Naive thymus-derived CD4-positive, alpha-beta T cell (primary cell): ENCODE measurements around the gene GRM7. TPM values are rescaled to one million over a fixed set of nuclear protein-coding genes. Genes with fewer than 3 reads are reported as not detected.

ENCODE experiments used
- ATAC-seq: fragments of 150-1000 bp; cut with Tn5 transposase; 2 replicates; pipeline ENCODE4 v1.10.0; 2021; ENCODE audit warnings: mild to moderate bottlenecking, moderate library complexity
- CTCF ChIA-PET: fragments of 350-600 bp; sonication (Branson Sonifier 250); formaldehyde crosslinking; loops from one replicate; lab custom pipeline; 2021; ENCODE audit warnings: antibody characterized with exemption; lab: Charles Lee
- POLR2A ChIA-PET: fragments of 350-600 bp; sonication (Branson Sonifier 250); formaldehyde crosslinking; loops from one replicate; lab custom pipeline; 2021; ENCODE audit warnings: antibody characterized with exemption, inconsistent platforms; lab: Charles Lee
- DNase-seq, 9 donors: peaks; one replicate each; pipeline versions ENCODE4 v3.0.0 to v3.0.0-alpha.2; 2020 to 2022; ENCODE audit warnings: mixed read lengths in 1 of 9
- H3K27ac ChIP-seq: one replicate; pipeline ENCODE4 v1.7.0; 2013; ENCODE audit warnings: mild to moderate bottlenecking, low read depth, low read length, moderate library complexity
- H3K27me3 ChIP-seq, 2 donors: one replicate each; pipeline ENCODE4 v1.7.0; 2013; ENCODE audit warnings: low read length in 2 of 2, mild to moderate bottlenecking in 2 of 2, moderate library complexity in 2 of 2; ENCODE audit not compliant: control insufficient read depth in 2 of 2, insufficient read depth in 2 of 2
- H3K36me3 ChIP-seq, 3 experiments: 1 replicate in 2 of 3; 2 replicates in 1 of 3; pipeline ENCODE4 v1.7.0; 2013; ENCODE audit warnings: low read length in 3 of 3, mild to moderate bottlenecking in 3 of 3, moderate library complexity in 1 of 3; ENCODE audit not compliant: insufficient read depth in 3 of 3, control insufficient read depth in 2 of 3
- H3K4me1 ChIP-seq, 2 donors: one replicate each; pipeline ENCODE4 v1.7.0; 2013; ENCODE audit warnings: low read length in 2 of 2, mild to moderate bottlenecking in 2 of 2, moderate library complexity in 1 of 2; ENCODE audit not compliant: control insufficient read depth in 2 of 2, insufficient read depth in 2 of 2
- H3K4me3 ChIP-seq: 2 replicates; pipeline ENCODE4 v1.7.0; 2013; ENCODE audit warnings: mild to moderate bottlenecking, low read length
- H3K9me3 ChIP-seq, 3 experiments: 1 replicate in 2 of 3; 2 replicates in 1 of 3; pipeline ENCODE4 v1.7.0; 2013; ENCODE audit warnings: low read length in 3 of 3; ENCODE audit not compliant: control insufficient read depth in 2 of 3
- H3K27ac Mint-ChIP-seq, 9 donors: one replicate each; pipeline ENCODE4 v1.8.0; 2020 to 2022; ENCODE audit warnings: mixed read lengths in 9 of 9, mild to moderate bottlenecking in 8 of 9, moderate library complexity in 5 of 9, inconsistent platforms in 2 of 9
- H3K27me3 Mint-ChIP-seq, 5 donors: one replicate each; pipeline ENCODE4 v1.8.0; 2021 to 2022; ENCODE audit warnings: mixed read lengths in 5 of 5, mild to moderate bottlenecking in 1 of 5
- H3K36me3 Mint-ChIP-seq, 5 donors: one replicate each; pipeline ENCODE4 v1.8.0; 2020 to 2022; ENCODE audit warnings: mixed read lengths in 5 of 5, mild to moderate bottlenecking in 3 of 5, inconsistent platforms in 1 of 5
- H3K4me1 Mint-ChIP-seq, 7 donors: one replicate each; pipeline ENCODE4 v1.8.0; 2020 to 2022; ENCODE audit warnings: mixed read lengths in 7 of 7, mild to moderate bottlenecking in 3 of 7, inconsistent platforms in 1 of 7
- H3K4me3 Mint-ChIP-seq, 10 donors: one replicate each; pipeline ENCODE4 v1.8.0; 2020 to 2022; ENCODE audit warnings: mild to moderate bottlenecking in 10 of 10, mixed read lengths in 10 of 10, moderate library complexity in 6 of 10, inconsistent platforms in 2 of 10
- H3K9me3 Mint-ChIP-seq, 11 donors: one replicate each; pipeline ENCODE4 v1.8.0; 2020 to 2022; ENCODE audit warnings: mixed read lengths in 11 of 11, mild to moderate bottlenecking in 4 of 11, inconsistent platforms in 1 of 11, moderate library complexity in 1 of 11
- intact Hi-C, 2 donors: fragments of 100-400 bp; cut with micrococcal nuclease; formaldehyde crosslinking; loops; one replicate each; pipeline ENCODE4 v1.15.1; 2023
- polyA plus RNA-seq, 2 donors: library from polyadenylated mRNA; unstranded; fragments of 300-500 nt; fragmentation: Illumina TruSeq; gene quantifications; one replicate each; pipeline ENCODE4 v1.2.3, GENCODE V29; 2021
- total RNA-seq, 6 experiments: library from RNA in 5 of 6; stranded (reverse) in 5 of 6; gene quantifications; 1 replicate in 5 of 6; 2 replicates in 1 of 6; pipeline ENCODE4 v1.2.3 and lab custom pipeline; 2021 to 2026

Gene GRM7
- total and polyA plus RNA-seq, 7 experiments from 2014 or later, result not detected

DNA sequence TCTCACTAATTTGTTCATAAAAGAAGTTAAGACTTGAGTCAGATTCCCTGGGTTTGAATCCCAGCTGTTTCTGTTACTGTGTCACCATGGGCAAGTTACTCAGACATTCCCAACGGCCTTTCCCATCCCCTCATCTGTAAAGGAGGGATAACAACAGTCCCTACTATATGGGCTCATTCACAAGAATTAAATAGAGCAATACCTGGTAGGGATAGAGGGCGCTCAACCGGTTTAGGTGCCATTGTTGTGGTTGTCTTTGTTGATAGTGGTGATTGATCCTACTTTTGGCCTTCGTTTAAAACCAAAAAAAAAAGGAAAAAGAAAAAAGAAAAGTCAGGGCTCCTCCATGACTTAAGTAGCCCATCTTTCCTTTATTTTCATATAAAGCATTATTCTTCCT lies 563.1 kb downstream of the GRM7 start:
- DNase-seq, result no peak
- intact Hi-C loops, result no loop called here
- H3K27me3 Mint-ChIP-seq, result peaks cover 0 to 4% (median 0%) of the 10 kb centered on the region in 5 donors
- no peak for ATAC-seq
- H3K27ac Mint-ChIP-seq, result no peak overlapping the region
- no peaks in the 10 kb centered on the region for H3K27me3 ChIP-seq
- no peak overlapping the region for H3K4me3 Mint-ChIP-seq
- ChIA-PET POLR2A (no interaction called here), CTCF (interaction anchor here (0.5 kb wide), 1 partner anchor 996 kb away, joined by 4 read pairs; no protein-coding TSS in a partner anchor)
- H3K9me3 Mint-ChIP-seq, result peaks cover 0 to 6% (median 0%) of the 10 kb centered on the region in 11 donors
- no peak overlapping the region for H3K4me3 ChIP-seq
- no peaks in the 10 kb centered on the region for H3K4me1 Mint-ChIP-seq
- no peaks in the 10 kb centered on the region for H3K36me3 Mint-ChIP-seq
- no peaks in the 10 kb centered on the region for H3K36me3 ChIP-seq
- H3K27ac ChIP-seq, result no peak overlapping the region
- no peaks in the 10 kb centered on the region for H3K4me1 ChIP-seq
- H3K9me3 ChIP-seq, result no peaks in the 10 kb centered on the region

GRCh38 chr3:7428206-7428718 lies 567.3 kb downstream of the GRM7 start:
- no peak for ATAC-seq
- Histone ChIP-seq H3K36me3 (no peaks in the 10 kb centered on the region), H3K27ac (no peak overlapping the region), H3K27me3 (no peaks in the 10 kb centered on the region), H3K4me3 (no peak overlapping the region), H3K9me3 (no peaks in the 10 kb centered on the region), H3K4me1 (no peaks in the 10 kb centered on the region)
- Mint-ChIP-seq H3K4me3 (no peak overlapping the region), H3K27me3 (peaks cover 0 to 4% (median 0%) of the 10 kb centered on the region in 5 donors), H3K36me3 (no peaks in the 10 kb centered on the region), H3K27ac (no peak overlapping the region), H3K4me1 (no peaks in the 10 kb centered on the region), H3K9me3 (peaks cover 1 to 15% (median 5%) of the 10 kb centered on the region in 11 donors)
- ChIA-PET POLR2A (interaction anchor here (0.7 kb wide), 1 partner anchor 207 kb away, joined by 5 read pairs; no protein-coding TSS in a partner anchor), CTCF (no interaction called here)
- DNase-seq, result no peak
- intact Hi-C loops, result no loop called here

DNA sequence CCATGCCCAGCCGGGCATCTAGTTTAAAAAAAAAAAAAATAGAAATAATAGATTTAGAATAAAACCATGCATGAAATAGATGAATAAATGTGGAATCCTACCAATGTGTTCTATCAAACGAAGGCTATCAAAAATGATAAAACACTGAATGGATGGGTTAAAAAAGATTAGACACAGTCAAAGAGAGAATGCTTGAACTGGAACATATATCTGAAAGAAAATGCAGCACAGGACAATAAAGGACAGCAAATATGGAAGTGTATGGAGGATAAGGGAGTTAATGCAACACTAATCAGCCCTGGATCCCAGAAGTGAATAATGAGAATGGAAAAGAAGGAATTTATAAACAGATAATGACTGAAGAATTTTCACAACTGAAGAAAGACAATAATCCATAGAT lies 571.7 kb downstream of the GRM7 start:
- Histone ChIP-seq H3K27ac (no peak overlapping the region), H3K4me3 (no peak overlapping the region), H3K27me3 (no peaks in the 10 kb centered on the region), H3K36me3 (no peaks in the 10 kb centered on the region), H3K9me3 (no peaks in the 10 kb centered on the region), H3K4me1 (no peaks in the 10 kb centered on the region)
- intact Hi-C loops, result no loop called here
- H3K36me3 Mint-ChIP-seq, result no peaks in the 10 kb centered on the region
- CTCF ChIA-PET, result no interaction called here
- H3K4me1 Mint-ChIP-seq, result peaks cover 0 to 2% (median 0%) of the 10 kb centered on the region in 7 donors
- POLR2A ChIA-PET, result no interaction called here
- H3K27me3 Mint-ChIP-seq, result no peaks in the 10 kb centered on the region
- no peak for DNase-seq
- no peak overlapping the region for H3K4me3 Mint-ChIP-seq
- ATAC-seq, result no peak
- H3K9me3 Mint-ChIP-seq, result peaks cover 3 to 31% (median 6%) of the 10 kb centered on the region in 11 donors
- H3K27ac Mint-ChIP-seq, result no peak overlapping the region

GRCh38 chr3:7433073-7433472 lies 572.2 kb downstream of the GRM7 start:
- Mint-ChIP-seq H3K4me3 (no peak overlapping the region), H3K36me3 (no peaks in the 10 kb centered on the region), H3K27me3 (no peaks in the 10 kb centered on the region), H3K27ac (no peak overlapping the region), H3K4me1 (peaks cover 0 to 2% (median 0%) of the 10 kb centered on the region in 7 donors), H3K9me3 (peaks cover 3 to 32% (median 8%) of the 10 kb centered on the region in 11 donors)
- Histone ChIP-seq H3K4me1 (no peaks in the 10 kb centered on the region), H3K27me3 (no peaks in the 10 kb centered on the region), H3K4me3 (no peak overlapping the region), H3K9me3 (no peaks in the 10 kb centered on the region), H3K36me3 (no peaks in the 10 kb centered on the region), H3K27ac (no peak overlapping the region)
- ChIA-PET CTCF (no interaction called here), POLR2A (no interaction called here)
- ATAC-seq, result no peak
- intact Hi-C loops, result no loop called here
- DNase-seq, result no peak

- DNase-seq (no peak), ATAC-seq (no peak)
- H3K4me3 ChIP-seq, result no peak overlapping the region
- Mint-ChIP-seq H3K27me3 (no peaks in the 10 kb centered on the region), H3K9me3 (peaks cover 3 to 29% (median 8%) of the 10 kb centered on the region in 11 donors), H3K4me3 (no peak overlapping the region), H3K4me1 (peaks cover 0 to 2% (median 0%) of the 10 kb centered on the region in 7 donors), H3K36me3 (no peaks in the 10 kb centered on the region), H3K27ac (no peak overlapping the region)
- no peaks in the 10 kb centered on the region for H3K4me1 ChIP-seq
- H3K36me3 ChIP-seq, result no peaks in the 10 kb centered on the region
- ChIA-PET CTCF (interaction anchor here (0.7 kb wide), 1 partner anchor 33 kb away, joined by 3 read pairs; no protein-coding TSS in a partner anchor), POLR2A (no interaction called here)
- no peaks in the 10 kb centered on the region for H3K9me3 ChIP-seq
- H3K27ac ChIP-seq, result no peak overlapping the region
- intact Hi-C loops, result no loop called here
- no peaks in the 10 kb centered on the region for H3K27me3 ChIP-seq
Observed at GRCh38 chr3:7436542-7436941, 575.6 kb downstream of the GRM7 start.

DNA sequence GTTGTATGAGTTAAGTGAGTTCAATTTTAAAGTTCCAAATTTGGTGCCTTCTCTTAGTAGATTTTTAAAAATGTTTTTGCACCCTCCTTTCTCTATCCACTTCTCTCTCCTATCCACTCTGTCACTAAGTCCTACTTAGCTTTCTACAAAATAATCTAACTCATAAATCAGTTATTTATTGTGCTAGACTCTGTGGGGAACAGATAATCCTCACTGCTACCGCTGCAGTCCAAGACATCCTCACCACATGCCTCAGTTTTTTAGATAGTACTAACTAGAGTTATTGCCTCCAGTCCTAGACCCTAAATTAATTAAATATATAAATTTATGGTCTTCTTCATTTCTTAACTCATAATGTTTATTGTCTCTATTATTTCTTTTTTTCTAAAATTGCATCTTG lies 576.3 kb downstream of the GRM7 start:
- Mint-ChIP-seq H3K27ac (no peak overlapping the region), H3K27me3 (no peaks in the 10 kb centered on the region), H3K9me3 (peaks cover 3 to 29% (median 9%) of the 10 kb centered on the region in 11 donors), H3K36me3 (no peaks in the 10 kb centered on the region), H3K4me3 (no peak overlapping the region), H3K4me1 (peaks cover 0 to 2% (median 0%) of the 10 kb centered on the region in 7 donors)
- Histone ChIP-seq H3K27ac (no peak overlapping the region), H3K36me3 (no peaks in the 10 kb centered on the region), H3K9me3 (no peaks in the 10 kb centered on the region), H3K4me3 (no peak overlapping the region), H3K4me1 (no peaks in the 10 kb centered on the region), H3K27me3 (no peaks in the 10 kb centered on the region)
- ChIA-PET CTCF (interaction anchor here (0.6 kb wide), 1 partner anchor 43 kb away, joined by 3 read pairs; no protein-coding TSS in a partner anchor), POLR2A (no interaction called here)
- intact Hi-C loops, result no loop called here
- ATAC-seq (no peak), DNase-seq (no peak)

- Histone ChIP-seq H3K4me1 (no peaks in the 10 kb centered on the region), H3K36me3 (no peaks in the 10 kb centered on the region), H3K4me3 (no peak overlapping the region), H3K27ac (no peak overlapping the region), H3K27me3 (no peaks in the 10 kb centered on the region), H3K9me3 (no peaks in the 10 kb centered on the region)
- ChIA-PET CTCF (no interaction called here), POLR2A (no interaction called here)
- Mint-ChIP-seq H3K27ac (no peak overlapping the region), H3K9me3 (peaks cover 0 to 16% (median 4%) of the 10 kb centered on the region in 11 donors), H3K27me3 (peaks cover 0 to 4% (median 0%) of the 10 kb centered on the region in 5 donors), H3K4me3 (no peak overlapping the region), H3K4me1 (peaks cover 0 to 2% (median 0%) of the 10 kb centered on the region in 7 donors), H3K36me3 (no peaks in the 10 kb centered on the region)
- intact Hi-C loops, result no loop called here
- no peak for DNase-seq
- ATAC-seq, result no peak
Observed at GRCh38 chr3:7439101-7439680, 578.3 kb downstream of the GRM7 start.
